NCI-H748 (cell line): Measurements from ENCODE around the gene MEPCE.

Experiments
- DNase-seq: peaks from one replicate; lab custom pipeline; 2025; ENCODE audit not compliant: unreplicated experiment; lab: John Stamatoyannopoulos, UW

Gene MEPCE

DNA sequence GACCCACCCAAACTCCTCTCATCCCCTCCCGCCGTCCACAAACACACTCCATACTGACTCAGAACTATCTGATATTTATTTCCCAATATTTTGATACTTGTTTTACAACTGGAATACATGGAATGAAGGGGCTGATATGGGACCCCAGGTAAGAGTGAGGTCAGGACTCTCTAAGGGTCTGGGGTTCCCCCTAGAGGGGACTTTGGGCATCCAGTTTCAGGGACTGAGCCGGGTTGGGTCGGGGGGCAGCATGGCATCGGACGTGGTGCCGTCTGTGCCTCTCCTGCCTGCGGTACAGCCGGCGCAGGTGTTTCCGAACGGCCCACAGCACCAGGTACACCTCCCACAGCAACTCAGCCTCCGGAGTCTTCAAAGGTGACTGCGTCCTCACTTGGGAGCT lies 26.9 kb downstream of the MEPCE start:
- DNase-seq, result no peak

DNA sequence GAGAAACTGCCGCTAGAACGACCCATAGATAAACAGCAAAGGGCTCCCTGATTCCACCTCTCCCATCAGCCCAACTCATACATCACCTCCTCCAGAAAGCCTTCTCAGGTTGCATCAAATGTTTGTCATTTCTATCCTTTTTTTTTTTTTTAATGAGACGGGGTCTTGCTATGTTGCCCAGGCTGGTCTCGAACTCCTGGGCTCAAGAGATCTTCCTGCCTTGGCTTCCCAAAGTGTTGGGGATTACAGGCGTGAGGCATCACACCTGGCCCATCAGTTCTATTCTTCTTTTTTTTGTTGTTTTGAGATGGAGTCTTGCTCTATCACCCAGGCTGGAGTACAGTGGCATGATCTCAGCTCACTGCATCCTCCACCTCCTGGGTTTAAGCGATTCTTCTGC lies 27.4 kb downstream of the MEPCE start:
- DNase-seq, result no peak

DNA sequence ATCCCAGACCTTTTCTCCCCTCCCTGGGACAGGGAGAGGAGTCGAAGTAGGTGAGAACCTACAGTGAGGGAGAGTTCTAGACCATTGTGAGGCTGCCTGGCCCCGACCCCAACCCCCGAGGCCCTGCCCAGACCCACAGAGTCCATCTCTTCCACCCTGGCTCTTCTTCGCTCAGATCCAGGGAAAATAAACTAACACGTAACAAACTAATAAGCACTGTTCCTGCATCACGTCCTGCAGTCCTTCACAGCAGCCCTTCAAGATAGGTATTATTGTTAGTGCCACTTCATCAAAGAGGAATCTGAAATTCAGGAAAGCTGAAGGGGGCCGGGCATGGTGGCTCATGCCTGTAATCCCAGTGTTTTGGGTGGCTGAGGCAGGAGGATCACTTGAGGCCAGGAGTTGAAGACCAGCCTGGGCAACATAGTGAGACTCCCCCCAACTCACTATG lies 34.6 kb downstream of the MEPCE start, which contains the start of gene SPACDR:
Gene SPACDR (minus strand): TSS at position 51 of the 451 bp plus-strand sequence. CDS start 235 bp downstream, outside the sequence.
- DNase-seq, result no peak

DNA sequence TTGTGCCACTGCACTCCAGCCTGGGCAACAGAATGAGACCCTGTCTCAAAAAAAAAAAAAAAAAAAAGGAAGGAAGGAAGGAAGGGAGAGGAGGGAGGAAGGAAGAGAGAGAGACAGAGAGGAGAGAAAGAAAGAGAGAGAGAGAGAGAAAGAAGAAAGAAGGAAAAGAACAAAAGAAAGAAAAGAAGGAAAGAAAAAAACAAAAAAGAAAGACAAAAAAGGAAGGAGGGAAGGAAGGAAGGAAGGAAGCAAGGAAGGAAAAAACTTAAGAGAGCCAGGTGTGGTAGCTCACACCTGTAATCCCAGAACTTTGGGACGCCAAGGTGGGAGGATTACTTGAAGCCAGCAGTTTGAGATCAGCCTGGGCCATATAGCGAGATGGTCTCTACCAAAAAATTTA lies 35.2 kb downstream of the MEPCE start:
- DNase-seq, result no peak

DNA sequence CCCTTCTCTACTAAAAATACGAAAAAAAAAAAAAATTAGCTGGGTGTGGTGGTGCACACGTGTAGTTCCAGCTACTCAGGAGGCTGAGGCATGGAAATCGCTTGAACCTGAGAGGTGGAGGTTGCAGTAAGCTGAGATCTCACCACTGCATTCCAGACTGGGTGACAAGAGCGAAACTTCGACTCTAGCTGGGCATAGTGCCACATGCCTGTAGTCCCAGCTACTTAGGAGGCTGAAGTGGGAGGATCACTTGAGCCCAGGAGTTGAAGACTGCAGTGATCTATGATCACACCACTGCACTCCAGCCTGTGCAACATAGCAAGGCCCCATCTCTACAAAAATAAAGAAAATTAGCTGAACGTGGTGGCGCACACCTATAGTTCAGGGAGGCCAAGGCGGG lies 35.7 kb downstream of the MEPCE start:
- DNase-seq, result no peak

DNA sequence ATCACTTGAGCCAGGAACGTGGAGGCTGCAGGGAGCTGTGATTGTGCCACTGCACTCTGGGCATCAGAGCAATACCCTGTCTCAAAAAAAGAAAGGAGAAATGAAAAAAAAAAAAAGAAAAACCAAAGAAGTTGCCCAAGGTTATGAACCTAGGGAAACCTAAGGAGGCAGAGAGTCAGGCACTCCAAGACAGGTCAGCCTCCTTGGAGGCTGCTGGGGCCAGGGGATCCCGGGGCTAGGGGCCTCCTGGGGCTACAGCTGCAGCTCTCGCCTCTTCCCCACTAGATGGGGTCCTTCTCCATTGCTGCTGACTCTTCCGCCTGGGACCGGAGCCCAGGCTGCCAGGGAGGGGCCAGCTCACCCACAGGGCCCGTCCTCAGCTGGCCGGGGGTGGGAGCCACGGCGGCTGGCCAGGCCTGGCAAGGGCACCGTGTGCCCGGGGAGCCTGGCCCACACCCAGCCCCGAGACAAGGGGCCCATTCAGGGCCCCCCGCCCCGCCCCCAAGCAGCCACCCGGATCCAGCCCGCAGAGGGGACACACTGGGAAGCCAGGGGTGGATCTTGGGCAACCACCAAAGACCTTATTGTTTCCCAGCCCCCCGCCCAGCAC lies 36.2 kb downstream of the MEPCE start:
- peak; percentile 70 for DNase-seq

DNA sequence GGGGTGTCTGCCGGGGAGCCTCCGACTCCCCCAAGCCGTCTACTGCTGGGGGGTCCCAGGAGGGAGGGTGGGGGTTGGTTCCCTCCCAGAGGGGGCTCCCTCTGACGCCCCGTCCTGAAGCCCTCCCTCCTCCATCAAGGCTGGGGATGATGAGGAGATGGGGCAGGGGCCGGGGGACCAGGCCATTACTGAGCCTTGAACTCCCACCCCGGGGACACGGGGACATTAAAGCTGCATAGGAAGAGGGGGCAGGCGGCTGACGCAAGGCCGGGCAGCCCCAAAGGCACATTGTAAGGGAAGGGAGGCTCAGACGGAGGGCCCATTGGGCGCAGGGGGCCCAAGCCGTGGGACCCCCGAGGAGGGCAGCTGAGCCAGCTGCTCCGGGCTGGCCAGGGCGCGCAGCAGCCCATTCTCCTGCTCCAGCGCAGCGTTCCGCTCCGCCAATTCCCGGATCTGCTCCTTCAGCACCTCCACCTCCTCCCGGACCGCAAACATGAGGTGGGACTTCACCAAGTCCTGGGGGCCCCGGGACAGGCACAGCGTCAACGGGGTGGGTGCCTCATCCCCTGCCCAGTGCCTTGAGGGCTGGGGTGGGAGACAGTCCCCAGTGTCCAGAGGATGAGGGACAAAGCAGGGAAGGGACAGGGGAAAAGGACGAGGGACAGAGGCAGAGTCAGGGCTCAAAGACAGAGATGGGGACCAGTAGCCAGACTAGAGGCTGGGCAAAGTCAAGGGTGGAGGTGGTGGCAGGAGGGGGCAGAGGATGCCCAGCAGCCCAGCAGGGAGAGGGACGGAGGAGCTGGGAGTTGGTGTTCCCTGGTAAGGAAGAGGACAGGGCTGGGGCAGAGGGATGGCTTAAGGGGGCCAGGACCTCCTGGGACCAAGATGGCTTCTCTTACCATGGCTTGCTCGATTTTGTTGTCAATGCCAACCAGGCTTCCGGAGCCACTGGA lies 37.3 kb downstream of the MEPCE start:
- DNase-seq, result no peak

DNA sequence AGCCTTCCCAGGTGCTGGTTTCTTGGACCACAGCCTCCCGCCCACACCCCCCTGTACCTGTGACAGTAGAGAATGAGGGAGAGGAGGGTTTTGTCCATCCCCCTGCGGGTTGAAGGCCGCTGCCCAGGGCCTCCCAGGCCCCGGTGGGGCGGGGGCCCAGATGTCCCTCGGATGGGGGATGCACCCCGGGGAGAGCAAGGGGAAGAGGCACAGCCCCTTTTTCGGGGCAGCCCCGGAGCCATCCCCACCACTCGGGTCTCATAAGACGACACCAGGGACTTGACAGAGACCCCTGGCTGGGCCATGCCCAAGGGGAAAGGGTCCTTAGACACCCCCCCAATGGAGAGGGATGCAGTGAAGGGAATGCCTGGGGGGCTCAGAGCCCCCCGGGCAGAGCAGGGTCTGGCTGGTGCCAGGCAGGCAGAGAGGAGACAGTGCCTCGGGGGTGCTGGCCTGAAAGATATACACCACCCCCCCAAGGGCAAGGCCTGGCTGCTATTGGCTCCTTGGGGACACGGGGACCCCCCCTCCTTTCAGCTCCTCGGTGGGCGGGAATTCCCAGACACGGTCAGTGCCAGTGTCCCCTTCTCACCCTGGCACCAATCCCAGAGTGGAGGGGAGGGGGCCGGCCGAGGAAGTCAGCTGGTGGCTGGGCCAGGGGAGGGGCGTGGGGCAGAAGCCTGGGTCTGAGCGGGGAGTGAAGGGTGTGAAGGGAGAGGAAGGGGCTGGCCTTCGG lies 38.2 kb downstream of the MEPCE start:
- no peak for DNase-seq

DNA sequence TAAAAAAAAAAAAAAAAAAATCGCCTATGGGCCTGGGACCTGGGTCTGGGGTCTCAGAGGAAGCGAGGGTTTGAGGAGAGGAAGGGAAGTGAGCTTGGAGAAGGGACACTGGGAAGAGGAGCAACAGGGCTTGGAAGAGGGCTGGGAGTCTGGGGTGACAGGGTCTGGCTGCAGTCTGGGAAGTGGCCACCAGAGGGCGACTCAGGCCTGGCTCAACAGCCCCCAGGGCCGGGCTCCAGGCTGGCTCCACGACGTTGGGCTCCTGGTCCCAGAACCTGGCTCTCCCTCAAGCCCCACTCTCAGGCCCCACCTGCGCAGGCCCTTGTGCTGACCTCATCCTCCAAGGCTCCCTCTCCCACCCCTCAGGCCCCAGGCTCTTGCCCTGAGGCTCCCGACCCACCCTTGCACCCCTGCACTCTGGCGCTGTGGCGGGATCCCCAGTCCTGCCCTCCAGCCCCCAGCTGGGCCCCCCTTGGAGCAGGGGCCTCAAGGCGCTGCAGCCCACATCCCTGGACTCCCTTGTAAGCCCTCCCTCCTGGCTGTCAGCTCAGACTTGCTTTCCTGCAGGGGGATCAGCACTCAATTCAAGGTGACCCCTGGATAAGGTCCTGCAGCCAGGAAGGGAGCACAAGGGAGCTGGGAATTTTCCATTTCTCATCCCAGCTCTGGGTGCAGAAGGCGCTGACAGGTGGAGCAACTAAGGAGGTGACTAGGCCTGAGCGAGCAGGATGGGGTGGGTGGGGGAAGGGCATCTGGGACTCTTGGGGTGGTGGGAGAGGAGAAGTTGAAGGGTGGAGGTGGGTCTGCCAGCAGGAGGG lies 39.8 kb downstream of the MEPCE start:
- peak; percentile 74 for DNase-seq

DNA sequence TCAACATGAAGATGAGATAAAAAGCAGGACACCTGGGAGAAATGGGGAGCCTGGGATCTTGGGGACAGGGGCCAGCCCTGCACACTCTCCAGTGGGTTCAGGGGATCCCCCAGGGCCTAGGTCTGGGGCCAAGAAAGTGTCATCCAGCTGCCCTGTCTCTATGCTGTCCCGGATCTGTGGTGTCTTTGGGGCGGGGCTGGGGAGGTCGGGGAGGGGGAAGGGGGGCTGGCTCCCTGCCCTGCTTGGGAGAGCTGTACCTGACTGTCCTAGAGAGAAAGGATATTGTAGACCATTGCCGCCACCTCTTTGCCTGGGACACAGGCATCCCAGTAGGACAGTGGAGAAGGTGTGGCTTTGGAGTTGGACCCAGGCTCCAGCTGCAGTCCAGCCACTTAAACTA lies 41.4 kb downstream of the MEPCE start:
- no peak for DNase-seq

DNA sequence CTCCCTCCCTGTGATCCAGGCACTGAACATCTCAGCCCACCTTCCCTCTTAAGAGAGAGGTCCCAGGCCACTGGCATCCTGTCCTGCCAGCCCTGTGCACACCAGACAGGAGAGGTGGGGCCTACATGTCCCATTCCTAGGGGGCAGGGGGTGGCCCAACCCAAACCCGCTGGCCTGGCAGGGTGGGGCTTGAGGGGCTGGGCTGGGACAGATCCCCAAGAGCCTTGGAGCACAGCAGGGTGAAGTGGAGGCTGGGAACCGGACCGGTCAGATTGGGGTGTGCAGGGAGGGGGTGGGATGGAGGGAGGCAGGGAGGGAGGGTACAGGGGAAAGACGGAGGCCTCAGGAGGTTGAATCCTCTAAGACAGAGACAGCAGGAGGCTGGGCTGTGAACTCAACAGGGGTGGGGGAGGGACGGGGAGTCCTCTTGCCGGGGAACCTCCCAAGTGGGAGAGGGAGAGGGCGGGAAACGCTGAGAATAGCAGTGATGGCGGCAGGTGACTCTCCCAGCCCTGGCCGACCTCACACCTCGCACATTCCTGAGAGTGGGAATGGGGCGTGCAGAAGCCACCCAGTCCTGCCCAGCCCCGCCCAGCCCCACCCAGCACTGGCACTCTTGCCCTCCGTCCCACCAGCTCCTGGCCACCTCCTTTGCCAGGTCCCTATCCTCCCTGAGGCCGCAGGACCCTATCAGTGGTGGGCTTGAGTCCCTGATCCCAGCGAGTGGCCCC lies 42.7 kb downstream of the MEPCE start:
- no peak for DNase-seq

DNA sequence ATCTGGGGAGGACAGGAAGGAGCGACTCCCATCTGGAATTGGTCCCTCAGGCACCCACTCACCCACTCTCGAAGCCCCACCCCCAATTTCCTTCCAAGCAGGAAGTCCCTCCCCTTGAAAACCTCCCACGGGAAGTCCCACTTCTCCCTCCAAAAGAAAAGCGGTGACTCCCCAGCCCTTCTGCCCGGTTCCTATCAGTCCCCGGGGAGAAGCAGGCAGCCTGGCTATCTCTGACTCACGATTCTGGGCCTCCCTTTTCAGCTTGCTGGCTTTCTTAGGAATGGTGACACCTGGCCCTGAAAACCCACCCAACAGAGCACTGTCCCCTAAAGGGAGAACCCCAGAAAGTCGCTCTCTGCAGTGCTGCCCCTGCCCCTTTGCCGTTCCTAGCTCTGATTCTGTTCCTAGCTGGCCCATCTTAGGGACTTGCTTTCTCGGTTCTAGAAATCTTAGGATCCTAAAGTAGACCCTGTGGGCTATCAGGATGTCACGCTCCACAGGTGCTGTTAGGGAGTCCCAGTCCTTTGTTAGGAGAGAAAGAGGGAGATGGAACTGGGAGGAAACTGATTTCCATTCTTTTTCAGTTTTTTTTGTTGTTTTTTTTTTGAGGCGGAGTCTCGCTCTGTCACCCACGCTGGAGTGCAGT lies 43.3 kb downstream of the MEPCE start:
- no peak for DNase-seq

DNA sequence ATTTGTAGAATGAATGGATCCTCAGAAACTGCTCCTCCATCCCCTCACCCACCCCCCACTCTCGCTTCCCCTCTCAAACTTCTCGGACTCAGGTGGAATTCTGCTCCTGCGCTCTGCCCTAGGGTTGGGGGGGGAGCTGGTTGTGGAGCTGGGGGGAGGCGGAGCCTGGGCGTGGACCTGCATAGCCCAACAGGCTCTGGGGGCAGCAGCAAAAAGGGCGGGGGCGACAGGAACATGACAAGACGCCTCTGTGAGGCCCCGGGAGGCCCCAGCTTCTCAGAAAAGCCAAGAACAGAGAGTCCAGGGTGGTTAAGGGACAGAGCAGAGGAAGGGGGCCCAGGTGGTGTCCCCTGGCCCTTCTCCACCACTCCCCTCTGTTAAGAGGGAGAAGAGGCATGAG lies 45.9 kb downstream of the MEPCE start:
- DNase-seq, result no peak

DNA sequence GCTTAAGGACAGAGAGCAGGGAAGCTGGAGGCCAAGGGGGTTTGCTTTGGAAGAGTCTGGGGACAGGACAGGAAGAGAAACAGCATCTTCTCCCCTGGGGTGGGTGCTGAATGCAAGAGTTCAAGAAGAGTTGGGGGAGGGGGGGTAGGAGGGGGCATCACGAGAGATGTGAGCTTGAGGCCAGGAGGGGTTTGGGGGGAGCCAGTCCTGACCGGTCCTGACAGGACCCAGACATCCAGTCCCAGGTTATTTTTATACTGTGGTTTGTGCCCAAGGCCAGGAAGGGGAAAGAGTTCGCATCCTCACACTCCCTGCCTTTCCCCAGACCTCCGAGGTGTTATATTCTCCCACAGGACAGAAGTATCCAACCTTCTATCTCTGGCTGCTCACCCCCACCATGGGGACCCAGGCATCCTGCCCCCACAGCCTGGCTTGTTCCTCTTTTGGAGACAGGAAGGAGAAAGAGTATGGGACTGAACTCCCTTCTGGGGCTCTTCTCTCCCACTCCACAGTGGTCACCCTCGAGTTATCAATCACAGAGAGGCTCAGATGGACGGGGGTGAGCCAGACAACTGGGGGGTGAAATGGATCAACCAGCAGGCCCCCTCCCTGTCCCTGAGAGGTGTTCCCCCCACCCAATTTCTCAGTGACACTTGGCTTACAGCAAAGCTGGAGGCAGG lies 46.6 kb downstream of the MEPCE start:
- no peak for DNase-seq

DNA sequence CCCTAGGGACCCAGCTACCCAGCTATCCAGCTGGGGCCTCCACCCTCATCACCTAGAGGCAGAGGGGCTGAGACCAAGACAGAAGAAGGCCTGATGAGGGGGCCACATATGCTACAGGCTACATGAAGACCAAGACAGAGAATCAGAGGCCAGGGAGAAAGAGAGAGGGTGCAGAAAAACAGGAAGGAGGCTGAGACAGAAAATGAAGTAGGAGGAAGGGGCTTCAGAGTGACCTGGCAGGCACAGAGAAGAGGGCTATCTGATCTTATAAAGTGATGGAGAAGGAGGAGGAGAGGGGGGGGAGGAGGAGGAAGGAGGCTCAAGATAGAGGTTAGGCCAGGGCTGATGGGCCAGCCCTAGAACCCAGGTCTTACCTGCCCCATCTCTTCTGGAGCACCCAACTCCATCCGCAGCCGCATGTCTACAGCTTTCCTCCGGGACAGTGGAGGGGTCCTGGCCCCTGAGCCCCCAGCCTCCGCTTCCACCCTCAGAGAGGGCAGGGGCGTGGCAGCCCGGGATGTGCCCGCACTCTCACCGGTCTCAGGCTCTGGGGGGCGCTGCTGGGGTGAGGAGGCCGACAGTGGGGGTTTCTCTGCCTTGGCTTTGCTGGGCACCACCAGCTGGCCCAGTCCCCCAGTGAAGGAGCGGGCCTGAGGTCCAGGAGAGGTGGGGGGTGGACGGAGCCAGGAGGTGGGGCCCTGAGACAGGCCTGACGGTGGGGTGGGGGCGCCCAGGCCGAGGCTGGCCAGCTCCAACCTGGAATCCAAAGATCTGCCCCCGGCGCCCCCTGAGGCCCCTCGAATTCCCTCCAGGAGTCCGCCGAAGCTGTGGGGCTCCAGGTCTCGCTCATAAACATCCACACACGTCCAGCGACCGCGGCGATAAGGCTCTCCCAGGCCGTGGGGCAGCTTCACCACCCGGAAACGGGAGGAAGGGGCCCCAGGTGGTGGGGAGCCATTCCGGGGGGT lies 47.6 kb downstream of the MEPCE start:
- DNase-seq, result no peak

DNA sequence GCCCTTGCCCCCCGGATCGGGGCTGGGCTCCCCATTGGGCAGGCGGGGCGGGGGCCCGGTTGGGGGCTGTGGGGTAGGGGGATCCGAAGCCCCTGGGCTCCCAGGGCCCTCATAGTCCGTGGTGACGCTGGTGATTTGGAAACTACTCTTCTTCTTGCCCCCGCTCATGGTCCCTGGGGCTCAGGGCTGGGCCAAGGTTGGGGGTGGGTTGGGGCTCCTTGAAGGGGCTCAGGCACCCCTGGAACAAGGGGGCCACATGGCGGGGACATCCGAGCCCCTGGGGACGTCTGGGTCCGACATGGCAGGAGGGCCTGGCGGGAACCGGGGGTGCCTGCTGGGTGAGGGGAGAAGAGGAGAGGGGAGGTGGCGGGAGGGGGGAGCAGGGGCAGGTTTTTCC lies 48.2 kb downstream of the MEPCE start:
- DNase-seq, result no peak

DNA sequence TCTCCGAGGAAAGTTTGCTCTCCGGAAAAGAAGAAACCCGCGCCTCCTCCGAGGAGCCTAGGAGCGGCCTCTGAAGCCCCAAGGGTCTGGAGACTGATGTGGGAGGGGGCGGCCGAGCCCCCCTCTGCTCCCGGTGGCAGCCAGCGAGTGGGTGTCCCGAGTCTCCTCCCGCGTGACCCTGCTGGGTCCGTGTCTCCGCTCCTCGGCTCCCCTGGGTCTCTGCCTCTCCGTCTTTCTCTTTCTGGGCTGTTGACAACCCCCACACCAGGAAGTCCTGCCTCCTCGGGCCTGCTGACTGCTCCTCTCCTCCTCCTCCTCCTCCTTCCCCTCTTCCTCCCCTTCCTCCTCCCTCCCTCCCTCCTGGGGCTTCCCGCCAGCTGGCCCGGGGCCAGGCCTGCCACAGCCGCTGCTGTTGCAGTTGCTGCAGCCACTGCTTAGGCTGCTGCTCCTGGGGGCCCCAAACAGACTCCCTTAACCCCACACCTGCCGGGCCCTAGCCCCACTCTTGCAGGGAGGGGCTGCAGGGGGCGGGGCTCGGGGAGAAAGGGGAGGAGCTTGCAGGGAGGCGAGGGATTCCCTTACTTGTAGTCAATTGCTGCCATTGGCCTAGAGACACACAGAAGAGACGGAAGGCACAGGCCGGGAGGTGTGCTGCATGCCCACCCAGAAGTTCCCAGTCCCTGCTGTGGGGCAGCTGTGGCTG lies 49.5 kb downstream of the MEPCE start, which contains the start of gene TSC22D4:
Gene TSC22D4 (minus strand): TSS at position 257 of the 703 bp plus-strand sequence. CDS start 1,176 bp downstream, outside the sequence.
- peak; percentile 86 for DNase-seq
